Hematopoietic multipotent progenitor cell treated with erythropoietin and hydrocortisone succinate and interleukin-3 and kit ligand, for 6 days (in vitro differentiated cells): ENCODE measurements around the gene PGBD5.
"Not testable (repeated sequence)": the region's sequence is repeated elsewhere in the genome, so short reads cannot be mapped to it uniquely, and the experiment has no call there.

Experiments used
- DNase-seq: peaks from one replicate; pipeline ENCODE4 v3.0.0-alpha.2; 2015

PGBD5 gene, protein sequence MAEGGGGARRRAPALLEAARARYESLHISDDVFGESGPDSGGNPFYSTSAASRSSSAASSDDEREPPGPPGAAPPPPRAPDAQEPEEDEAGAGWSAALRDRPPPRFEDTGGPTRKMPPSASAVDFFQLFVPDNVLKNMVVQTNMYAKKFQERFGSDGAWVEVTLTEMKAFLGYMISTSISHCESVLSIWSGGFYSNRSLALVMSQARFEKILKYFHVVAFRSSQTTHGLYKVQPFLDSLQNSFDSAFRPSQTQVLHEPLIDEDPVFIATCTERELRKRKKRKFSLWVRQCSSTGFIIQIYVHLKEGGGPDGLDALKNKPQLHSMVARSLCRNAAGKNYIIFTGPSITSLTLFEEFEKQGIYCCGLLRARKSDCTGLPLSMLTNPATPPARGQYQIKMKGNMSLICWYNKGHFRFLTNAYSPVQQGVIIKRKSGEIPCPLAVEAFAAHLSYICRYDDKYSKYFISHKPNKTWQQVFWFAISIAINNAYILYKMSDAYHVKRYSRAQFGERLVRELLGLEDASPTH

DNA sequence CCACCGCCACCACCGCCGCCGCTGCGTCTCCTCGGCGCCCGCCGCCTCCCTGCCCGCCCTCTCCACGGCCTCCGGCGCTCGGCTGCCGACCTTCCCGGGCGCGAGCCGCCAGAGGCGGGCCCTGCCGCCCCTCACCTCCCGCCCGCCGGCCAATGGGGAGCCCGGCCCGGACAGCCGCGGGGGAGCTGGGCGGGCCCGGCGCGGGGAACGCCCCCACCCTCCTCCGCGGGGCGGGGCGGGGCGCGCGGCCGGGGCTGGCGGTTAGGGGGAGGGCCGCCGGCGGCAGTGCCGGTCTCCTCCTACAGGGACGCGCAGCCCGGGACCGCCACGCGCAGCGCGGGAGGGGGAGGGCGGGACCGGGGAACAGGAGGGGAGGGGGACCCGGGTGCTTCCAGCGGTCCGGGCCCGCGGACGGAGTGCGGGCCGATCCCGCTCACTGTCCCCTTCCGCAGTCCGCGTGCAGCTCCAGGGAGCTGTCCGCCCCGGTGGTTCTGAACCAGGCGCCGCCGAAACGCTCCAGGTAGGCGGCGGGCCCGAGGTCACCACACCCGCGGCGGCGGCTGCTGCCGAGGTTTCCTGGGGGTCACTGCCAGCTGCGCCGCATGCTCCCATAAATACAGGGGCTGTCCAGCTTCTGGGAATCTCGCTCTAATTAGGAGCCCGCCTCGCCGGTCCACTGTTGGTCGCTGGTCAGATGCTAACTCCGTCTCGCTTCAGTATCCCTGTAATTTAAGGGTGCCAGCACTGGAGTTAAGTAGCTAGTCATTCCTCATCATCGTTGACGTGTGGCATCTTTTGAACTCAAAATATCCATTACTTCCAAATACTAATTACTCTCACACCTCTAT lies at the start of gene PGBD5:
TSS of gene PGBD5 (minus strand) at position 87 of the 848 bp plus-strand sequence. CDS start 404 bp downstream, outside the sequence.
- peak; percentile 76 for DNase-seq

- DNase-seq = not testable (repeated sequence)
Measured at GRCh38 chr1:230474924-230475323, 48.8 kb upstream of the PGBD5 start.

- DNase-seq = not testable (repeated sequence)
Measured at GRCh38 chr1:230470750-230471149, 44.6 kb upstream of the PGBD5 start.

DNA sequence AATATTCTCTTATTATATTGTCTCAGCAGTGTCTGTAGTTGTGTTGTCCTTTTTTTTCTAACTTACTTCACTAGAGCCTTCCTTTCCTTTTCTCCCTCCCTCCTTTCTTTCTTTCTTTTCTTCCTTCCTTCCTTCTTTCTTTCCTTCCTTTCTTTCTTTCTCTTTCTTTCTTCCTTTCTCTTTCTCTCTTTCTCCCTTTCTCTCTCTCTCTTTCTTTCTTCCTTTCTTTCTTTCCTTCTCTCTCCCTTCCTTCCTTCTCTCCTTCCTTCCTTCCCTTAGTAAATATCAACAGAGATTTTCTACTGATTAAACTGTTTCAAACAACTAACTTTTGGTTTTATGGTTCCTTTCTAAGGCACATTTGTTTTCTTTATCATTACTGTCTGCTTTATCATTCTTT lies 43.1 kb upstream of the PGBD5 start:
- DNase-seq = no peak

- no peak for DNase-seq
Measured at GRCh38 chr1:230465691-230466090, 39.6 kb upstream of the PGBD5 start.

DNA sequence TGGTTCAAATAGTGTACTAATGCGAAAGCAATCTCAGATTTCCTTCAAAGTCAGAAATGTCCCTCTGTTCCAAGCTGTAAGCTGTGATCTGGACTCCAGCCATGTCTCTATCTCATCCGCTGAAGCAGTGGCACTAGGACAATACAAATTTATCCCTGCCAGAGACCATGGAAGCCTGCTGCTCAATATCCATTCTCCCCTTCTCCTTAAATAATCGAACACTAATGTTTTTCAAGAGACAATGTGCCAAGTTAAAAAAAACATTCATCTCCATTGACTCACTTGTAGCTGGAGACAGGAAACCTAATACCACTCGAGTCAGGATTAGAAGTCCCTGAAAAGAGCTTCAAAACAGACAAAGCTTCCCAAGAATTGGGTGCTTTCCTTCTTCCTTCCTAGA lies 38.5 kb upstream of the PGBD5 start:
- no peak for DNase-seq

DNA sequence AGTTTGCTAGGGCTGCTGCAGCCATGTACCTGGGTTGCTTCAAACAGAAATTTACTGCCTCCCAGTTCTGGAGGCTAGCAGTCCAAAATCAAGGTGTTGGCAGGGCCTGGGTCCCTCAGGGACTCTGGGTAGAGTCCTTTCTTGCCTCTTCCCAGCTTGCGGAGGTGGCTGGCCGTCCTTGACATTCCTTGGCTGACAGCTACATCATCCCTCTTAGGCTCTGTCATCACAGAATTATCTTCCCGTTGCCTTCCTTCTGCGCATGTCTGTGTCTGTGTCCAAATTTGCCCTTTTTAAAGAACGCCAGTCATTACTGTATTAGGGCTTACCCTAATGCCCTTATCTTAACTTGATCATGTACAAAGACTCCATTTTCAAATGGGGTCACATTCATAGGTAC lies 37.6 kb upstream of the PGBD5 start:
- DNase-seq = no peak

DNA sequence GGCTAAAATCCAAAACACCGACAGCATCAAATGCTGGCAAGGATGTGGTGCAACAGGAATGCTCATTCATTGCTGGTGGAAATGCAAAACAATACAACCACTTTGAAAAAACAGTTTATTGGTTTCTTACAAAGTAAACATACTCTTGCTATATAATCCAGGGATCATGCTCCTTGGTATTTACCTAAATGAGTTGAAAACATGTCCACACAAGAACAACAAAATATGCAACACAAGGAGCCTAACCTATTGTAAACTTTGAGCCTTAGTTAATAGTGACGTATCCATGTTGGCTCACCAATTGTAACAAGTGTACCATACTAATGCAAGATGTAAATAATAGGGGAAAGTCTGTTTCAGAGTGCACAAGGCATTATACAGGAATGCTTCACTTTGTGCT lies 37.2 kb upstream of the PGBD5 start:
- DNase-seq = no peak

- DNase-seq = no peak
Measured at GRCh38 chr1:230459465-230459864, 33.3 kb upstream of the PGBD5 start.

- no peak for DNase-seq
Measured at GRCh38 chr1:230458509-230458908, 32.4 kb upstream of the PGBD5 start.

DNA sequence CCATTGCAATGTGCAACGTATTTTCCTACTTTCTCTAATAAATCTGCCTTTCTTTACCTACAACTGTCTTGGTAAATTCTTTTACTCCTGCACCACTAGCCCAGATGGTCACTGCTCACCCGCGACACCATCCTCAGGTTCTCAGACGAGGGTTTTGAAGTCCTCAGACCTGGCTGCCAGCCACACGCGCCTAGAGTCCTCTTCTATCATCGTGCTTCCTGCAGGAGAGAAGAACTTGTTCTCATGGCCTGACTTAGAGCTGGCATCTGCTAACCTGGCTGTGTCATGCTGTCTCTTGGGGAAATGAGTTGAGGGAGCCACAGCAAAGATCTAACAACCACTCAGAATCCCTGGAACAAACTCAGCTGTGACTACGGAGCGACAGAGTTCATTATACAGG lies 30.3 kb upstream of the PGBD5 start:
- DNase-seq = no peak

GRCh38 chr1:230455291-230455690 lies 29.2 kb upstream of the PGBD5 start:
- DNase-seq = no peak

DNA sequence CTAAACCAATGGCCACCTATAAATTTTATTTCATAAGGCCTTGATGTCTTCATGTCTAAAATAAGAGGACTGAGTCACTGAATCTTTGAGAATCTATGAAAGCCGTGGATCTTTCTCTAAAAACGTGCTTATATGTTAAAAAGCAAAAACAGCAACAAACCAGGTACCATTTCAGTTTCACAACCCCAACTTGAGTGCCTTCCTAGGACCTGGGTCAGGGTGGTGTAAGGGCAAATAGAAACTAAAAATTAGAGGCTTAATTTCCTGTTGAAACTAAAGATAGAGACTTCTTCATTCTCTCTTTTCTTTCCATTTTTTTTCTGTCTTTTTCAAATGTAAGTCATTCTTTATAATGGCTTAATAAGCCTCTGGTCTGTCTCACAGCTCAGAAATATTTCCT lies 27.2 kb upstream of the PGBD5 start:
- DNase-seq = no peak

GRCh38 chr1:230441183-230442029 lies 15.3 kb upstream of the PGBD5 start:
- no peak for DNase-seq

GRCh38 chr1:230435108-230435507 lies 9.0 kb upstream of the PGBD5 start:
- no peak for DNase-seq

DNA sequence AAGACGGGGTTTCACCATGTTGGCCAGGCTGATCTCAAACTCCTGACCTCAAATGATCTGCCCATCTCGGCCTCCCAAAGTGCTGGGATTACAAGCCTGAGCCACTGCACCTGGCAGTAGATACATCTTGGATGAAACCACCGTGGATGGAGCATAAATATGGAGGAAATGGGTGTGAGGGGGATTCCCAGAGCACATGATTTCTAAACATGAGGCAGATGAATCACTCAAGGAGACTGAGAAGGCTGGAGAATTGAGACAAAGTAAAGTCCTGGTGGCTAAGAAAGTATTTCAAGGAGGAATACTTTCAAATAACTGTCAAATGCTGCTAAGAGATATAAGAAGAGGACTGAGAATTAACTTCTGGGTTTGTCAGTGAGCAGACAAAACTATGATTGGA lies 5.4 kb upstream of the PGBD5 start:
- DNase-seq = no peak

DNA sequence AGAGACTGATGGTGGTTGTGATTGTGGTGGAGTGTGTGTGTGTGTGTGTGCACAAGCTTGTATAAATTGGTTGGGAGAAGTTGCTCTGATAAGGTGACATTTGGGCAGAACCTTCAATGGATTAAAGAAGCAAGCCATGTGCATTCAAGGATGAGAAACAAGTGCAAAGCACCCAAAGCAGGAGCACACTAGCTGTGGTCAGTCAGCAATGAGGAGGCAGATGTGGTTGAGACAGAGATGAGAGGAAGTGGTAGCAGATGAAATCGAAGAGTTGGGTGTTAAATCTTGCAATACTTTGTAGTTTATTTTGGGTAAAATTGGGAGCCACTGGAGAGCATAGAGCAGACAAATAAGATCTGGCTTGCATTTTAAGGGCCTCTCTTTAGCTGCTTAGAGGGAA lies 4.4 kb upstream of the PGBD5 start:
- peak; percentile 38 for DNase-seq

GRCh38 chr1:230429067-230429735 lies 3.1 kb upstream of the PGBD5 start:
- DNase-seq = peak; percentile 23

GRCh38 chr1:230427981-230428380 lies 1.8 kb upstream of the PGBD5 start:
- DNase-seq = no peak

- DNase-seq = no peak
Measured at GRCh38 chr1:230427094-230427876, 1.2 kb upstream of the PGBD5 start.
